HCT116 (cell line): ENCODE data around the gene TMOD4.
A peak's percentile ranks its signal among the peaks of the same experiment; 100 is the strongest.

Experiments
- POLR2A ChIP-seq: IDR thresholded peaks from 2 replicates; pipeline ENCODE4 v1.7.0; 2011; ENCODE audit warnings: borderline replicate concordance; ENCODE audit not compliant: insufficient read depth, insufficient read length; ENCODE audit errors: extremely low read depth
- POLR2AphosphoS5 ChIP-seq: IDR thresholded peaks from 2 replicates; pipeline ENCODE4 v1.6.1; 2011; ENCODE audit warnings: mild to moderate bottlenecking, low read depth, low read length, moderate library complexity
- YY1 ChIP-seq: IDR thresholded peaks from 2 replicates; pipeline ENCODE4 v1.6.1; 2011; ENCODE audit warnings: low read length, low read depth, moderate library complexity, mild to moderate bottlenecking; ENCODE audit not compliant: insufficient replicate concordance; ENCODE audit errors: extremely low read depth
- TF ChIP-seq, protein P1 (sequence below), 3 experiments: fragments of 200-600 bp in 1 of 3; sonication (generic) in 1 of 3; IDR thresholded peaks in 2 of 3; conservative IDR thresholded peaks in 1 of 3; 2 replicates each; pipeline ENCODE4 v1.5.1; 2012 to 2017; ENCODE audit warnings: low read depth in 2 of 3, low read length in 2 of 3, antibody characterized with exemption in 1 of 3, borderline replicate concordance in 1 of 3, control low read depth in 1 of 3, mild to moderate bottlenecking in 1 of 3, mixed read lengths in 1 of 3, mixed run types in 1 of 3, moderate library complexity in 1 of 3; ENCODE audit not compliant: insufficient read depth in 1 of 3

- TF ChIP-seq, protein P1, sequence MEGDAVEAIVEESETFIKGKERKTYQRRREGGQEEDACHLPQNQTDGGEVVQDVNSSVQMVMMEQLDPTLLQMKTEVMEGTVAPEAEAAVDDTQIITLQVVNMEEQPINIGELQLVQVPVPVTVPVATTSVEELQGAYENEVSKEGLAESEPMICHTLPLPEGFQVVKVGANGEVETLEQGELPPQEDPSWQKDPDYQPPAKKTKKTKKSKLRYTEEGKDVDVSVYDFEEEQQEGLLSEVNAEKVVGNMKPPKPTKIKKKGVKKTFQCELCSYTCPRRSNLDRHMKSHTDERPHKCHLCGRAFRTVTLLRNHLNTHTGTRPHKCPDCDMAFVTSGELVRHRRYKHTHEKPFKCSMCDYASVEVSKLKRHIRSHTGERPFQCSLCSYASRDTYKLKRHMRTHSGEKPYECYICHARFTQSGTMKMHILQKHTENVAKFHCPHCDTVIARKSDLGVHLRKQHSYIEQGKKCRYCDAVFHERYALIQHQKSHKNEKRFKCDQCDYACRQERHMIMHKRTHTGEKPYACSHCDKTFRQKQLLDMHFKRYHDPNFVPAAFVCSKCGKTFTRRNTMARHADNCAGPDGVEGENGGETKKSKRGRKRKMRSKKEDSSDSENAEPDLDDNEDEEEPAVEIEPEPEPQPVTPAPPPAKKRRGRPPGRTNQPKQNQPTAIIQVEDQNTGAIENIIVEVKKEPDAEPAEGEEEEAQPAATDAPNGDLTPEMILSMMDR (IDR thresholded peaks at IDR 0.05 in 2 of 3, conservative IDR thresholded peaks at IDR 0.05 in 1 of 3; ENCODE audit: borderline replicate concordance in 1 of 3, insufficient read depth in 1 of 3, low read depth in 2 of 3, low read length in 2 of 3) = no peak
- TF ChIP-seq YY1 (no peak), POLR2AphosphoS5 (peak; percentile 80), POLR2A (no peak)
Observed at GRCh38 chr1:151146412-151147131, 29.2 kb downstream of the TMOD4 start, which contains the start of gene SEMA6C.
